ENCODE data around the gene OR4S2. TPM values are rescaled to one million over a fixed set of nuclear protein-coding genes. Genes with fewer than 3 reads are reported as not detected.
A peak's percentile ranks its signal among the peaks of the same experiment; 100 is the strongest.

OR4S2 gene
- total and polyA plus RNA-seq, 5 donors from 2014 or later, result not detected

GRCh38 chr11:55661901-55662300 lies 13.8 kb downstream of the OR4S2 start, which contains the start of gene OR4C6:
OR4C6 (plus strand) TSS chr11:55662201; CDS start chr11:55665167, 2,966 bp downstream.
- H3K27me3 ChIP-seq (ENCODE audit: control insufficient read depth, insufficient read depth, low read length), result no peaks in the 10 kb centered on the region
- H3K4me3 Mint-ChIP-seq, result no peak within 1 kb of the TSS
- H3K4me1 ChIP-seq (ENCODE audit: control insufficient read depth, insufficient read depth, low read length, poor library complexity, severe bottlenecking), result no peaks in the 10 kb centered on the region
- no peak within 1 kb of the TSS for H3K27ac Mint-ChIP-seq
- H3K4me1 Mint-ChIP-seq, result no peaks in the 10 kb centered on the region
- DNase-seq, result no peak
- H3K27me3 Mint-ChIP-seq, result no peaks in the 10 kb centered on the region
- H3K9me3 ChIP-seq (ENCODE audit: control insufficient read depth in 2 of 2, low read length in 2 of 2), result peaks cover 0 to 5% of the 10 kb centered on the region in 2 experiments
- H3K4me3 ChIP-seq (ENCODE audit: low read depth, low read length), result no peak within 1 kb of the TSS
- no peaks in the 10 kb centered on the region for H3K36me3 ChIP-seq (ENCODE audit: control insufficient read depth, insufficient read depth, low read length)
- no peak for ATAC-seq (ENCODE audit: low read depth in 2 of 2)
- no peaks in the 10 kb centered on the region for H3K36me3 Mint-ChIP-seq
- peaks cover 0 to 33% (median 7%) of the 10 kb centered on the region in 7 donors for H3K9me3 Mint-ChIP-seq
- no peak within 1 kb of the TSS for H3K27ac ChIP-seq (ENCODE audit: insufficient read depth, low read length, poor library complexity, severe bottlenecking)

GRCh38 chr11:55669376-55669775 lies 21.2 kb downstream of the OR4S2 start:
- Histone ChIP-seq H3K4me1 (ENCODE audit: control insufficient read depth, insufficient read depth, low read length, poor library complexity, severe bottlenecking) (no peaks in the 10 kb centered on the region), H3K27ac (ENCODE audit: insufficient read depth, low read length, poor library complexity, severe bottlenecking) (no peak overlapping the region), H3K9me3 (ENCODE audit: control insufficient read depth in 2 of 2, low read length in 2 of 2) (peaks cover 0 to 5% of the 10 kb centered on the region in 2 experiments), H3K4me3 (ENCODE audit: low read depth, low read length) (no peak overlapping the region), H3K27me3 (ENCODE audit: control insufficient read depth, insufficient read depth, low read length) (no peaks in the 10 kb centered on the region), H3K36me3 (ENCODE audit: control insufficient read depth, insufficient read depth, low read length) (no peaks in the 10 kb centered on the region)
- H3K4me1 Mint-ChIP-seq, result no peaks in the 10 kb centered on the region
- peaks cover 0 to 20% (median 6%) of the 10 kb centered on the region in 7 donors for H3K9me3 Mint-ChIP-seq
- H3K27me3 Mint-ChIP-seq, result no peaks in the 10 kb centered on the region
- ATAC-seq (ENCODE audit: low read depth in 2 of 2) (no peak), DNase-seq (no peak)
- no peak overlapping the region for H3K4me3 Mint-ChIP-seq
- H3K36me3 Mint-ChIP-seq, result no peaks in the 10 kb centered on the region
- no peak overlapping the region for H3K27ac Mint-ChIP-seq

GRCh38 chr11:55673860-55674259 lies 25.7 kb downstream of the OR4S2 start:
- H3K4me3 ChIP-seq (ENCODE audit: low read depth, low read length), result no peak overlapping the region
- DNase-seq (no peak), ATAC-seq (ENCODE audit: low read depth in 2 of 2) (no peak)
- Mint-ChIP-seq H3K4me1 (no peaks in the 10 kb centered on the region), H3K27ac (no peak overlapping the region), H3K36me3 (no peaks in the 10 kb centered on the region), H3K9me3 (peaks cover 0 to 9% (median 2%) of the 10 kb centered on the region in 7 donors), H3K4me3 (no peak overlapping the region), H3K27me3 (no peaks in the 10 kb centered on the region)
- no peaks in the 10 kb centered on the region for H3K27me3 ChIP-seq (ENCODE audit: control insufficient read depth, insufficient read depth, low read length)
- no peaks in the 10 kb centered on the region for H3K9me3 ChIP-seq (ENCODE audit: control insufficient read depth in 2 of 2, low read length in 2 of 2)
- no peaks in the 10 kb centered on the region for H3K36me3 ChIP-seq (ENCODE audit: control insufficient read depth, insufficient read depth, low read length)
- no peak overlapping the region for H3K27ac ChIP-seq (ENCODE audit: insufficient read depth, low read length, poor library complexity, severe bottlenecking)
- H3K4me1 ChIP-seq (ENCODE audit: control insufficient read depth, insufficient read depth, low read length, poor library complexity, severe bottlenecking), result no peaks in the 10 kb centered on the region

- Histone ChIP-seq H3K27me3 (ENCODE audit: control insufficient read depth, insufficient read depth, low read length) (no peaks in the 10 kb centered on the region), H3K4me1 (ENCODE audit: control insufficient read depth, insufficient read depth, low read length, poor library complexity, severe bottlenecking) (no peaks in the 10 kb centered on the region), H3K4me3 (ENCODE audit: low read depth, low read length) (no peak overlapping the region), H3K27ac (ENCODE audit: insufficient read depth, low read length, poor library complexity, severe bottlenecking) (no peak overlapping the region), H3K36me3 (ENCODE audit: control insufficient read depth, insufficient read depth, low read length) (no peaks in the 10 kb centered on the region), H3K9me3 (ENCODE audit: control insufficient read depth in 2 of 2, low read length in 2 of 2) (peaks cover 8 to 12% of the 10 kb centered on the region in 2 experiments)
- DNase-seq, result no peak
- no peak for ATAC-seq (ENCODE audit: low read depth in 2 of 2)
- Mint-ChIP-seq H3K36me3 (no peaks in the 10 kb centered on the region), H3K9me3 (peaks cover 0 to 17% (median 6%) of the 10 kb centered on the region in 7 donors), H3K27me3 (no peaks in the 10 kb centered on the region), H3K4me1 (no peaks in the 10 kb centered on the region), H3K4me3 (peak overlapping the region in 1 of 4 donors; percentile 69), H3K27ac (no peak overlapping the region)
Observed at GRCh38 chr11:55697817-55698216, 49.7 kb downstream of the OR4S2 start.

GRCh38 chr11:55701429-55701828 lies 53.3 kb downstream of the OR4S2 start:
- Mint-ChIP-seq H3K27ac (no peak overlapping the region), H3K4me1 (no peaks in the 10 kb centered on the region), H3K36me3 (no peaks in the 10 kb centered on the region), H3K9me3 (peaks cover 2 to 24% (median 6%) of the 10 kb centered on the region in 7 donors), H3K27me3 (no peaks in the 10 kb centered on the region), H3K4me3 (no peak overlapping the region)
- ATAC-seq (ENCODE audit: low read depth in 2 of 2) (no peak), DNase-seq (no peak)
- no peaks in the 10 kb centered on the region for H3K4me1 ChIP-seq (ENCODE audit: control insufficient read depth, insufficient read depth, low read length, poor library complexity, severe bottlenecking)
- H3K27me3 ChIP-seq (ENCODE audit: control insufficient read depth, insufficient read depth, low read length), result no peaks in the 10 kb centered on the region
- peaks cover 8 to 10% of the 10 kb centered on the region in 2 experiments for H3K9me3 ChIP-seq (ENCODE audit: control insufficient read depth in 2 of 2, low read length in 2 of 2)
- H3K4me3 ChIP-seq (ENCODE audit: low read depth, low read length), result no peak overlapping the region
- no peak overlapping the region for H3K27ac ChIP-seq (ENCODE audit: insufficient read depth, low read length, poor library complexity, severe bottlenecking)
- no peaks in the 10 kb centered on the region for H3K36me3 ChIP-seq (ENCODE audit: control insufficient read depth, insufficient read depth, low read length)

Other genes starting within 250 kb of the OR4S2 start
- not detected for gene OR4C15, start 93.9 kb upstream of the OR4S2 start, total RNA-seq
- gene OR4C15, start 93.9 kb upstream of the OR4S2 start, polyA plus RNA-seq, result not detected
- gene OR4C16, start 76.2 kb upstream of the OR4S2 start, total RNA-seq, result not detected
- not detected for gene OR4C16, start 76.2 kb upstream of the OR4S2 start, polyA plus RNA-seq
- gene OR4C11, start 40.7 kb upstream of the OR4S2 start, total RNA-seq, result not detected
- gene OR4C11, start 40.7 kb upstream of the OR4S2 start, polyA plus RNA-seq, result not detected
- not detected for gene OR4P4, start 13.2 kb upstream of the OR4S2 start, total RNA-seq
- gene OR4P4, start 13.2 kb upstream of the OR4S2 start, polyA plus RNA-seq, result not detected
- not detected for gene OR4C6, start 13.9 kb downstream of the OR4S2 start, total RNA-seq
- not detected for gene OR4C6, start 13.9 kb downstream of the OR4S2 start, polyA plus RNA-seq
- not detected for gene OR5D13, start 125.1 kb downstream of the OR4S2 start, total RNA-seq
- gene OR5D13, start 125.1 kb downstream of the OR4S2 start, polyA plus RNA-seq, result not detected
- gene OR5D14, start 147.2 kb downstream of the OR4S2 start, total RNA-seq, result not detected
- gene OR5D14, start 147.2 kb downstream of the OR4S2 start, polyA plus RNA-seq, result not detected
- not detected for gene OR5L1, start 163.0 kb downstream of the OR4S2 start, total RNA-seq
- not detected for gene OR5L1, start 163.0 kb downstream of the OR4S2 start, polyA plus RNA-seq
- gene OR5D18, start 171.3 kb downstream of the OR4S2 start, total RNA-seq, result not detected
- not detected for gene OR5D18, start 171.3 kb downstream of the OR4S2 start, polyA plus RNA-seq
- not detected for gene OR5L2, start 178.9 kb downstream of the OR4S2 start, total RNA-seq
- gene OR5L2, start 178.9 kb downstream of the OR4S2 start, polyA plus RNA-seq, result not detected
- gene OR5D16, start 190.4 kb downstream of the OR4S2 start, total RNA-seq, result not detected
- not detected for gene OR5D16, start 190.4 kb downstream of the OR4S2 start, polyA plus RNA-seq
- gene TRIM51, start 235.0 kb downstream of the OR4S2 start, total RNA-seq, result not detected
- not detected for gene TRIM51, start 235.0 kb downstream of the OR4S2 start, polyA plus RNA-seq